Fibroblast of skin of right quadriceps (primary cell): ENCODE results near the gene MPZL1.
"Not testable (repeated sequence)": the region's sequence is repeated elsewhere in the genome, so short reads cannot be mapped to it uniquely, and the experiment has no call there.

Source experiments
- DNase-seq: peaks from one replicate; pipeline ENCODE4 v3.0.0-alpha.2; 2013

The MPZL1 gene

DNA sequence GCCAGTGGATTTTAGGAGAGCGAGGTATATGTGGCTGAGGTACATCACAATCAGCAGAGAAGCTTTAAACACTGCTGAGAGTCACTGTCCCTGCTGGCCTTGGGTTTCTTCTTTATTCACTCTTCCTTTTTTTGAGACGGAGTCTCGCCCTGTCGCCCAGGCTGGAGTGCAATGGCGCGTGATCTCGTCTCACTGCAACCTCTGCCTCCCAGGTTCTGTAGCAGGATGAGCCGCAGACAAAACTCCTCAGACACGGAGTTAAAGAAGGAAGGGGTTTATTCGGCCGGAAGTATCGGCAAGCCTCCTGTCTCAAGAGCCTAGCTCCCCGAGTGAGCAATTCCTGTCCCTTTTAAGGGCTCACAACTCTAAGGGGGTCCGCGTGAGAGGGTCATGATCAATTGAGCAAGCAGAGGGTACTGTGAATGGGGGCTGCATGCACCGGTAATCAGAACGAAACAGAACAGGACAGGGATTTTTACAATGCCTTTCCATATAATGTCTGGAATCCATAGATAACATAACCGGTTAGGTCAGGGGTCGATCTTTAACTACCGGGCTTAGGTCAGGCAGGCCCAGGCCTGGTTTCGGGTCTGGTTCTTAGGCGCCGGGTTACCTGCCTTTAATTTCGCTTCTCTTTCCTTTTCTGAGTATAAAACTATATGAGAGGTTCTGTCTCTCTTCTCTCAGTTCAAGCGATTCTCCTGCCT lies 1.9 kb upstream of the MPZL1 start:
- not testable (repeated sequence) for DNase-seq

DNA sequence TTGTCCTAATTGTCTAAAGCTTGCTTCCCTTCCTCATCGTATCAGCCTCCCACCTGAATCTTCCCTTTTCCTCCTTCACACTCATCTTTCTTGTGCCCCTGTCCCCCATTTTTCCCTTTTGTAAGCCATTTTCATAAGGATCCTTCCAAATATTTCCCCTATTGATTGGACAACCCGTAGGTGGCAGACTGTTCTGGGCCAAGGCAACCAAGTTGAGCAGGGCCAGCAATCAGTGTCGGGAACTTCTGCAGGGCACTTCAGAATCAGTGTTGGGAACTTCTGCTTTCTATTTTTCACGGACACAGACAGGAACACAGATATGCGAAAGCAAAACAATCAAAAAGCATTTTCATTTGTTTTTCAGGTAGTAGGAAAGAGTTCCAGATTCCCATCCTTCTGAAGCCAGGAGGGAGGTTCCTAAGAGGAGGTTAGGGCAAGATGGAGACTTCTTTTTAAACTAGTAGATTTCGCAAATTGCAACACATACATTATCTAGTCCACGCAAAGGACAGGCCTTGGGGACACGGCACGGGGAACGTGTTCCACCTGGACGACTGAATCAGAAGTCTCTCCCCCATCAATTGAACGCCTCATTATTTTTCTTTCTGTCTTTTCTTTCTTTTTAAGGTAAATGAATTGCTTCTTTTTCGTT lies 691 bp upstream of the MPZL1 start:
- peak; percentile 68 for DNase-seq

DNA sequence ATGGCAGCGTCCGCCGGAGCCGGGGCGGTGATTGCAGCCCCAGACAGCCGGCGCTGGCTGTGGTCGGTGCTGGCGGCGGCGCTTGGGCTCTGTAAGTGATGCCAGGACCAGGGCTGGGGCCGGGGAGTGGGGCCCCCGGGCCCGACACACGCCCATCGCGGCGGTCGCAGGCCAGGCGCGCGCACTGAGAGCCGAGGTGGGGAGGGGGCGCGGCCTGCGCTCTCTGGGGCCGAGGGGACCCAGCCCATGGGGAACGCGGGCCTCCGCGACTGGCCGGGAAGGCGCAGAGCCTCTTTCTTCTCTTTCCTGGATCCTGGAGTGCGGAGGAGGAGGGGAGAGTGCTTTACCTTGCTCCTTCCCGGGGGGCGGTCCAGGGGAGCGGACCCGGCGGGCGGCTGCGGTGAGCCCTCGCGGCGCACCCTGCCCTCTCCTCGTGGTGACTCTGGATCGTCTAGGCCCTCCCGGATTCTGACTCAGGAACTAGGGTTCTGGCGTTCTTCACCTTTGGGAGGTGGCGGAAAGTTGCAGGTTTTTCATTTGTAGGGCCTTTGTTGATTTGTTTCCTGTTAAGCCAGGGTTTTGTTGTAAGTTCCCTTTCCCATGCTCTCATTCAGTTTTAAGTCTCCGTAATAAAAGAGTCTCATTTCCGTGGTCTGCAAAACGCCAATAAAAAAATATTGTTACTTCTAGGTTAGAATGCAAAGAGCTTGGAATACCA lies 529 bp downstream of the MPZL1 start:
- DNase-seq = peak; percentile 25

DNA sequence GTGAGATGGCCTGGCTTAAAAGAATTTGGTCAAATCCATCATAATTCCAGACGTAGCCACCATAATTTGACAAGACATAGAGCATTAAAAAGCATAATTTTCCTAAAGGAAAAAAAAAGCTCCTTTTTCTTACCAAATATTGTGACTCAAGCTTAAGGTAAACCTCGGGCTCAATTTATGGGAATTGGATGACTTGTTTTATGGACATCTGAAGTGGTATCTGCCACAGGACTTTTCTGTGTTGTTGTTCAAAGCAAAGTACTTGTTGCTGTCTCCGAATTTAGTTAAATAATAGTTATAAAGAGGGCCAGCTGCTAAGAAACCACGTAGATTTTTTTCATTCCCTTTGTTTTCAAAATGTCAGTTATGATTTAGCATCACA lies 1.1 kb downstream of the MPZL1 start:
- DNase-seq = no peak

DNA sequence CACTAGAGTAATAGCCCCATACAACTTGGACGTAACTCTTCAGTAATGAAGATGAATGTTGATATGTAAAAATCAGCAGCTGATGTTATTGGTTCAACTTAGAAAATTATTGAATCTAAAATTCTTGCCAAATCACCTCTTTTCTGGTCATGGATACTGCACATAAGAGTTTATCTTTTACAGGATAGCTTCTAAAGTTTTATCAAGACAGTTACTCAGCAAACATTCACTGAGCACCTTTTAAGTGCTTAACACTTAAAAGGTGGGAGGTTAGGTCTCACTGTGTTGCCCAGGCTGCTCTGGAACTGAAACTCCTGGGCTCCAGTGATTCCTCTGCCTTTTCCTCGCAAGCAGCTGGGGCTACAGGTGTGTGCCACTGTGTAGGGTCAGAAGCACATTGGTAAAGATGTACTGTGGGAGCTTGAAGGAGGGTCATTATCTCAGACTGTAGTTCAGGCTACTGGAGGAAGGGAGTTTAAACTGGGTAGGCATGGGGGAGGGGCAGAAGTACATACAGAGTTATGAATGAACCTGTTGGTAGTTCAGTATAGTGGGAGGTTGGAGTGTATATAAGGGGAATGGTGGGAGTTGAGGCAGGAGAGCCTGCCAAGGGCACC lies 2.0 kb downstream of the MPZL1 start:
- DNase-seq = no peak

DNA sequence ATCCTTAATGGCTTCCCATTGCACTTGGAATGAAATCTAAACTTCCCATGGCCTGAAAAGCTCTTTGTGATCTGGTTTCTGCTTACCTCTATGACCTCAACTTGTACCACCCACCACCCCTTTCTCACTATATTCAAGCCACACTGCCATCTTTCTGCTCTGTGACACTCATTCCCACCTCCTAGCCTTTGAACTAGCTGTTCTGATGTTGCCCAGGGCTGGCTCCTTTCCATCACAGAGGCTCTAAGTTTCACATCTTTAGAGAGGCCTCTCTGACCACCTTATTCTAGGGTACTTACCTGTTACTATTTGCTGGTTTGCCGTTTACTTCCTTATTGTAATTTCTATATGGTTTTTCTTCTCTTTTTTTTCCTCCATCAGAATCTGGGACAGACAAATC lies 4.2 kb downstream of the MPZL1 start:
- DNase-seq = no peak

DNA sequence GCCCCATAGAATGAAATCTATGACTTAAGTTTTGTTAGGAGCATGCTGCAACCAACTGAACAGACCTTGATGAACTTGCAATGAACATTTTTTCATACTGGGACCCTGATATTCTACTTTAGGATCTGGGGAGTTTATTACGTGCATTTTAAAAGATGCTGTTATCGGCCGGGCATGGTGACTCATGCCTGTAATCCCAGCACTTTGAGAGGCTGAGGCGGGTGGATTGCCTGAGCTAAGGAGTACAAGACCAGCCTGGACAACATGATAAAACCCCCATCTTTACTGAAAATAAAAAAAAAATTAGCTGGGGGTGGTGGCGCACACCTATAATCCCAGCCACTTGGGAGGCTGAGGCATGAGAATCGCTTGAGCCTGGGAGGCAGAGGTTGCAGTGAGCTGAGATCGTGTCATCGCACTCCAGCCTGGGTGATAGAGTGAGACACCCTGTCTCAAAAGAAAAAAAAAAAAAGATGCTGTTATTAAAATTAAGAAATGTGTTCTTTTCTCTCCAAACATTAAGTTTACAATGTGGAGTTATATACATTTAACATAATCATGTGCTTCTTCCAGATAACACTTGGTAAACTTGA lies 7.1 kb downstream of the MPZL1 start:
- no peak for DNase-seq

DNA sequence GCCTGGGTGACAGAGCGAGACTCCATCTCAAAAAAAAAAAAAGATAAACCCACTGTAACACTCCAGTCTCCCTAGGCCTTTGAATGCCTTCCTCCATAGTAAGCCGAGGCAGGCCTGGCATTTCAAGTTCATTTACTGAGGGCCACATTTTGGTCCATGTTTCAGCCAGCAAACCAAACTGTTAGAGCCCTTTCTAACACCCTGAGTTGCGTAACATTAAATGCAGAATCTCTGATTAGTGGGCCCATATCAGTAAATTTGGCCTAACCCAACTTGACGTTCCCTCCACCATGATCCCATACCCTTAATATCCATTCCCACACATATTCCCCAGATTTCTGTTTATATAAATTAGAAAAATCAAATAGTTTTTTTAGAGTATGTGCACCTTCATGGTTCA lies 12.4 kb downstream of the MPZL1 start:
- DNase-seq = no peak

DNA sequence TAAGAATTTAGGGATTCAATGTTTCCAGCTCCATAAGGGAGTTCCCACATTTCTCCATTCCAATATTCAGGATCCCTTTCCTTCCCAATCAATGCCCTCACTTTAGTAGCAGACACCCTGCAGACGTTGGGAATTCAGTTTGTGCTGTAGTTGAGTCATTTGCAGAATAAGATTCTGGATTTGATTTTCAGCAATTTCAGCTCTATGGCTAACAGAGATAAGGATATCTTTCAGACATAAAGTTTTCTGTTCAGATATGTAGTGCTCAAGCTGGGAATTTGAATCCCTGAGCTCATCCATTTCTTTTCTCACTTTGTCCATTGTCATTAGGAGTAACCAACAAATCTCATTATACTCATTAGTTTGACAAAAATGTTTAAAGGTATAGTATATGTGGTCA lies 13.1 kb downstream of the MPZL1 start:
- no peak for DNase-seq

DNA sequence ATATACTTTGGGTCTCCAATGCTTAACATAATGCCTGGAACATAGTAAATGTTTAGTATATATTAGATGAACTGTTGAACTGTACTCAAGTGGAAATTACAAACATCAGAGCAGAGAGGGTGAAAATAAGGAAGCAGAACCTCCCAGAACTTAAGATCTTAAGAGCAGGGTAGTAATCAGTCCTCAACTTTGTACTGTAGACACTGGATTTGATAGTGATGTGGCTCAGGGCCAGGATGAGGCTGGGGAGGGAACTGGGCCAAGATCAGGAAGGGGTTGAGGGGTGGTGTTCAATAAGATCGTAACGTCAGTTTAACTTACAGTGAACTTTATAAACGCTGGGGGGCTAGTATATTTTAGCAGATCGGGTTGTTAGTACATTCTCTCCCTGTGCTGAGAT lies 15.4 kb downstream of the MPZL1 start:
- no peak for DNase-seq

DNA sequence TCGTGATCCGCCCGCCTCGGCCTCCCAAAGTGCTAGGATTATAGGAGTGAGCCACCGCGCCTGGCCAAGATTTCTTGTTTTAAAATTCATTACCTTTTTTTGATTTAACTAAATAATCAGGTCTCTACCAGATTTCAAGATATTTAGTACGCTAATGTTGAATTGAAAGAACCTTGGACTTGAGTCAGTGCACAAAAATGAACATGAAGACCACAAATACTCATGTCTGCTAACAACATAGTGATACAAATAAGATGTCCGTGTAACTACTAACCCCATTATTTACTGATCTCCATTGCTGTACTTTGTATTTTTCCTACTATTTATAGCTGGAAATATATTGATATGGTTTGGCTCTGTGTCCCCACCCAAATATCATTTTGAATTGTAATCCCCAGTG lies 16.4 kb downstream of the MPZL1 start:
- no peak for DNase-seq

DNA sequence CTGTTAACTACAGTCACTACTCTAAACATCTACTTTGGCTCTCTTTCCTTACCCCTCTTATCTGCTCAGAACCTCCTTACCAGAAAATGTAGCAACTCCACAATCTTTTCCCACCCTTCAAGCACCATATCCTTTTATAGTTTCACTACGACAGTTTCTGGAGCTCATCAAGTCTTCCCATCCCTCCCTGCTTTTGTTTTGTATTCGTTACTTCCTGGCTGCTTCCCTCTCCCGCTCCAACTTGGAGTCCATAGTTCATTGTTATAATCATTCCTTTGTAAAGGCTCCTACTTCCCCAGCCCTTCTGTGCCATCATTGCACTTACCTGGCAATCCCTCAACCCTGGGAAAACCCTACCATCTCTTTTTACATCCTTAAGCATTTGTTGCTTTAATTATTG lies 18.0 kb downstream of the MPZL1 start:
- no peak for DNase-seq

DNA sequence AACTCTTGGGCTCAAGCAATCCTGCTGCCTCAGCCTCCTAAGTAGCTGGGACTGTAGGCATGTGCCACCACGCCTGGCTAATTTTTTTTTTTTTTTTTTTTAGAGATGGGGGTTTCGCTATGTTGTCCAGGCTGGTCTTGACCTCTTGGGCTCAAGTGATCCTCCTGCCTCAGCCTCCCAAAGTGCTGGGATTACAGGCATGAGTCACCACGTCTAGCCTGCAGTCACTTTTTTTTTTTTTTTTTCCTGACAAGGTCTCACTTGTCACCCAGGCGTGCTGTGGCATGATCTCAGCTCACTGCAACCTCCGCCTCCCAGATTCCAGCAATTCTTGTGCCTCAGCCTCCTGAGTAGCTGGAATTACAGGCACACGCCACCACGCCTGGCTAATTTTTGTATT lies 19.3 kb downstream of the MPZL1 start:
- DNase-seq = not testable (repeated sequence)

DNA sequence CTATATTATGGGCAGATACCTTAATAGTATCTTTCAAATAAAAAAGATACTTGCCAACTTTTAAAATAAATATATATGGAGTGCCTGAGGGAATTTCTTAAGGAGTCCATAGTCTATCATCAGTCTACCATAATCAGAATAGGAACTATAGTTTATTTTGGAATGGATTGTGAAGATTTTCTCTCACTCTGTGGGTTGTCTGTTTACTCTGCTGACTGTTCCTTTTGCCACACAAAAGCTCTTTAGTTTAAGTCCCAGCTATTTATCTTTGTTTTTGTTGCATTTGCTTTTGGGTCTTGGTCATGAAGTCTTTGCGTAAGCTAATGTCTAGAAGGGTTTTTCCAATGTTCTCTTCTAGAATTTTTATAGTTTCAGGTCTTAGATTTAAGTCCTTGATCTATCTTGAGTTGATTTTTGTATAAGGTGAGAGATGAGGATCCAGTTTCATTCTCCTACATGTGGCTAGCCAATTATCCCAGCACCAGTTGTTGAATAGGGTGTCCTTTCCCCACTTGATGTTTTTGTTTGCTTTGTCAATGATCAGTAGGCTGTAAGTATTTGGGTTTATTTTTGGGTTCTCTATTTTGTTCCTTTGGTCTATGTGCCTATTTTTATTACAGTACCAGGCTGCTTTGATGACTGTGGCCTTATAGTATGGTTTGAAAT lies 20.7 kb downstream of the MPZL1 start:
- not testable (repeated sequence) for DNase-seq

DNA sequence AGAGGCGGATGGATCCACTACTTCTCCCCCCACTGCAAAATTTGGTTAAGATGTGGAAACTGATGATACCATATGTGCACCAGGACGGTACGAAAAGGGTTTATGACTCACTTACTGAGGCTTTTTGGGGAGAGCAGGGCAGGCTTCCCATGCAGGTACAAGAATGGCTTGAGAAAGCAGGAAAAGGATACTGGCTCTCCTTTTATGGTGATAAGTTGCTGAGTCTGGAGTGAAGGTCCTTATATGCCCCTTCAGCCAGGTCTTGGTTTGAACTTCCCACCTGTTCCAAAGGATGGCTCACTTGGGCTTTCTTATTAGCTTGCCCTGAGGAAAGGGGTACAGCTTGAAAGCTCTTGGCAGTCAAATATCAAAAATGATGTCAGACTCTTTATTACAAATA lies 23.1 kb downstream of the MPZL1 start:
- DNase-seq = no peak

DNA sequence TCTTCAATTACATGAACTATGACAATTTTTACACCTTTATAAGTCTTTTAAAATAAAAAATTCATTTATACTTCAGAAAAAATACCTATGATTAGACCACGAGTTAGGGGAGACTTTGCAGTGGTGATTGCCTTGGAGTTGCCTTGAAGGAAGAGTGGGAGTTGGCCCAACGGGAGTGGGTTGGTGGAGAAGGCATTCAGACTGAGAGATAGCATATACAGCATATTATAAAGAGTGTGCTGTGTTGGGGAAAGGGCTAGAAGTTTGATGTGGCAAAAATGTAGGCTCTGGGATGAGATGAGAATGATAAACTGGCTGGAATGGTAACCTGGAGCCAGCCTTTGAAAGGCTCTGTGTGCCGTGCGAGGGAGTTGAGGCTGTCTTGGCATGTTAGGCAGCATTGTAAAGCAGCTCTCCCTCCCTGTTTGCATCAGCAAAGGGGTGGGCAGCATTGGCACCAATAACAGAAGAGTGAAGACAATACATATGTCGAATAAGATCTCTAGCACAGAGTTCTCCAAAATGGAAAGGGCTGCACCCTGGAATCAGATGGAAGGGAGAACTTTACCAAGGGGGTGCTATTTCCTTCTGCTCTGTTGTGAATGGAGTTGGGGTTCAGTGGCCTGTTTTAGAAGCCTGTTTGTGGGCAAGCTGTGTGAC lies 24.4 kb downstream of the MPZL1 start:
- DNase-seq = no peak

DNA sequence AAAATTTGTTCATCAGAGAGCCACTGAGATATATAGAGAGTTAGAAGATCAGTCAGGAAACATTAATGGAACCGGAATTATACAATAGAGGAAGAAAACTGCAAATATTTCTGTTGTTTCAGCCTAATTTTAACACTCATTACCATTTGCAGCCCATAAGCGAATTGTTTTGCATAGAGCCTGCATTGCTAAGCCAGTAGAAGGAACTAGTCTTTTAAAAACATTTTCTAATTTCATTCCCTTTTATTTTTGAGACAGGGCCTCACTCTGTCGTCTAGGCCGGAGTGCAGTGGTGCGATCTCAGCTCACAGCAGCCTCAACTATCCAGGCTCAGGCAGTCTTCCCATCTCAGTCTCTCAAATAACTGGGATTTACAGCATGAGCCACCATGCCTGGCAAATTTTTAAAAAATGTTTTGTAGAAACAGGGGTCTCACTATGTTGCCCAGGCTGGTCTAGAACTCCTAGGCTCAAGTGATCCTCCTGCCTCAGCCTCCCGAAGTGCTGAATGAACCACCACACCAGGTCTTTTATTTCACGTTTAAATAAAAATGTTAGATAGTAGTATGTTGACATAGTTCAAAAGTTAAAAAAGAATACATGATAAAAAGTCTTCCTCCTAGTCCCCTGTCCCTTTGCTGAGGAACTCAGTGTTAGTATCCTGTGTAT lies 25.3 kb downstream of the MPZL1 start:
- no peak for DNase-seq

DNA sequence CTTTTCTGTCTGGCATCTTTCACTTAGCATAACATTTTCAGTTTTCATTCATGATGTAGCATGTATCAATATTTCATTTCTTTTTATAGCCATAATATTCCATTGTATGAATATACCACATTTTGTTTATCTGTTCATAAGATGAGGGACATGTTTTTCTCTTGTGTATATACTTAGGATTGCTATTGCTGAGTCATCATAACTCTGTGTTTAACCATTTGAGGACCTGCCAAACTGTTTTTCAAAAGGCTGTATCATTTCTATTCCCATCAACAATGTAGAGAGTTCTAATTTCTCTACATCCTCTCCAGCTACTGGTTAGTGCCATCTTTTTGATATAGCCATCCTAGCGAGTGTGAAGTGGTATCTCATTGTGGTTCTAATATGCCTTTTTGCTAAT lies 26.2 kb downstream of the MPZL1 start:
- DNase-seq = peak; percentile 29

DNA sequence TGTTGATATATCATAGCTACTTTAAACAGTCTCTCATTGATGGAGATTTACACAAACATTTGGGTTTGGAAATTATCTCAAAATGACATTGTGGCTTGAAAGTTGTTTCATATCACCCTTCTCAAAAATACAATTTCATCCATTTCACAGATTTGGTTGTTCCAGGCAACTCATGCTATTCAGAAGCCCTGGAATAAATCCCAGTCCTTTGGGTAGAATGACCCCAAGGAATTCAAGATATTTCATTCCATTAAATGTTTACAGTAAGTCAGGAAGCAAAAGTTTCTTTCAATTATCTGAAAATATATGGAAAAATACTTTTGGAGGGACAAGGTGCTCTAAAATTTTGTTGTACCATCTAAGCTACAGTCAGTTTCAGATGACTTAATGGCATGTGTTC lies 27.1 kb downstream of the MPZL1 start:
- peak; percentile 62 for DNase-seq

DNA sequence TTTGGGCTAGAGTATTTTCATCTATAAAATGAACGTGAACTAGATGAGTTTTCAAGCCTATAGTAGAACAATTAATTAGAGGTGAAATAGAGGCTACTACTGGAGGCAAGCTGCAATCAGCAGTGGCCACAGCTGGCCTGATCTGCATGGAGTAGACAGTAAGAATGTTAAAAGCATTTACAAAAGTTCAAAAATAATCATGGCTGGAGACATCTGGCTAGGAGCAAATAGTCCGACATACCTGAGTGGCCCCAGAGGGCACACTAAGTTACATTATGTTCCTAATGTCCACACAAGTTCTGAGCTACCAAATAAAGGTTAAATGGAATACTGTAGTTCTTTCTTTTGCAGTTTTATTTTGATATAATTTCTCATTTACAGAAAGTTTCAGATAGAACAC lies 28.0 kb downstream of the MPZL1 start:
- DNase-seq = no peak

DNA sequence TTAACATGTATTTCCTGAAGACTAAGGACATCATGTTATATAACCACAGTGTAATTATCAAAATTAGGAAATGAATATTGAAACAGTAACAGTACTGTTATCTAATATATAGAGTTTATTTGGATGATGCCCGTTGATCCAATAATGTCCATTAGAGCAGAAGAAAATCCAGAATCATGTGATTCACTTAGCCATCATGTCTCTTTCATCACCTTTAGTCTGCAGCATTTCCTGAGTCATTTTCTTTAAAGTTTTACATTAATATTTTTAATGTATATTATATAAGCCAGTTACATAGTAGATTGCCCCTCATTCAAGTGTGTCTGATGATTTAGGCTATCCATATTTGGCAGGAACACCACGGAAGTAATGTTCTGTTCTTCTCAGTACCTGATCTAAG lies 28.9 kb downstream of the MPZL1 start:
- no peak for DNase-seq

DNA sequence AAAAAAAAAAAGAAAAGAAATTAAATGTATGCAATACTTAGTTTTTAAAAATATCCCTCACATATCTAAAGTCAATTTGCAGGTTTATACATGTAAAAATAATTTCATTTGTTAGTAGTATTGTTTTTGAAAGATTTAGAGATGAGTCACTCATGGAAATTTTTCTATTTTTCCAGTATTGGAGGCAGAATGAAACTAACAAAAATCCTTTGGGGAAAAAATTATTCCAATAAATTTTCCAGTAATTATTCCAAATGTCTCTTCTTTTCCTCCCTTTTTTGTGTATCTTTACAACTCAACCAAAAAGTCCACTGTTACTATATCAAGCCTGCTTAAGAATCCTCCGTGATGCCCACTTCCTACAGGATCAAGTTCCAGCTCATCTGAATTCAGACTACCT lies 29.9 kb downstream of the MPZL1 start:
- DNase-seq = no peak
